Stimulated activated CD8-positive, alpha-beta memory T cell treated with anti-CD3 and anti-CD28 coated beads, Interleukin-15, amount 100 ng/mL, for 4 hours (primary cell): ENCODE measurements around the gene SLC24A4.
A peak's percentile ranks its signal among the peaks of the same experiment; 100 is the strongest.
"Not testable (repeated sequence)": the region's sequence is repeated elsewhere in the genome, so short reads cannot be mapped to it uniquely, and the experiment has no call there.

Experiments
- DNase-seq, 2 donors: peaks; one replicate each; pipeline ENCODE4 v3.0.0-alpha.2; 2020; ENCODE audit warnings: low read depth in 2 of 2

The SLC24A4 gene

DNA sequence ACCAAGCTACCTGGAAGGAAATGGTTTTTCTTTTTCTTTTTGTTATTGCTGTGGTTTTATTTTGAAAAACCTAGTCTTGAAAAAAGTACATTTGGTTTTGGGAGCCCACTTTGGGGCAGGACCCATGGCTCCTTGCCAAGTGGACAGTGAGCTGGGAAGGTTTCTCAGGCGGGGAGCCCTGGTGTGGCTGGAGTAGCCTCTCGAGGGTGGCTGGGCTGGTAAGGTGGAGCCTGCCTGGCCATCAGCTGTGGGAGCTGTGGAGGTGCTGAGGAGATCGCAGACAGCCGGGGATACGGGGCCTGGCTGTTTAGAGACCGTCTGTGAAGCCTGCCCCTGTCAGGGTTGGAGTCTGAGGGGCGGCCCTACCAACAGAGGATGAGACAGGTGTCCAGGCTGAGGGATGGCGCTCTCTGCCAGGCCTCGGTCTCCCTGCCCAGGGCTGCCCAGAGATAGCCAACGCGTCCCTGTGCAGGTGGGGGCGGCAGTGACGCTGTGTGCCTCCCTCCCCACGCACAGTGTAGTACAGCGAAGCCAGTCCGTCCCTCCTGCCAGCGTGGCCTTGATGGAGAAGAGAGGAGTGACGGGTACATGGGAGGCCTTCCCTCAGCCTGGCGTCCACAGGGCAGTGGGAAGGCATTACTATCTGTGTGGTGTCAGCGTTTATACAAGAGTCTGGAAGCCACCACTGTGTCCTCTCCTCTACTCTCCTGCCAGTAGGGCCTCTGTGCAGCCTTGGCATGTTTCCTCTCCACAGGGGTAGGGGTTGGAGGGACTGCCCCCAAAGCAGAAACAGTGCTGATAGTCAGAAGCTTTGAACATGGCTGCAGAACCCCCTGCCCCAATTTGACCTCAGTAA, 196.5 kb downstream of the SLC24A4 start:
- DNase-seq: no peak

- DNase-seq: no peak
These were observed 197.4 kb downstream of the SLC24A4 start for GRCh38 chr14:92520102-92521057.

DNA sequence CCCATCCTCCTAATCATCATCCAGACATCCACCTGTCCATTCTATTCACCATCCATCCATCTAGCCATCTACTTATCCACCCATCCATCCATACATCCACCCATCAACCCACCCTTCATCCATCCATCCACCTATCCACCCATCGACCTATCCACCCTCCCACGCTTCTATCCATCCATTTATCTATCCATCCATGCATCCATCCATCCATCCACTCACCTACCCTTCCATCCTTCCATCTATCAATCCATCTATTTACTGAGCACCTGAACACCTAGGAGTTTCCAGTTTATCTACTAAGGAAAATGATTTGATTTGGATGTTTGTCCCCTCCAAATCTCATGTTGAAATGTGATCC, 198.1 kb downstream of the SLC24A4 start:
- no peak for DNase-seq

DNA sequence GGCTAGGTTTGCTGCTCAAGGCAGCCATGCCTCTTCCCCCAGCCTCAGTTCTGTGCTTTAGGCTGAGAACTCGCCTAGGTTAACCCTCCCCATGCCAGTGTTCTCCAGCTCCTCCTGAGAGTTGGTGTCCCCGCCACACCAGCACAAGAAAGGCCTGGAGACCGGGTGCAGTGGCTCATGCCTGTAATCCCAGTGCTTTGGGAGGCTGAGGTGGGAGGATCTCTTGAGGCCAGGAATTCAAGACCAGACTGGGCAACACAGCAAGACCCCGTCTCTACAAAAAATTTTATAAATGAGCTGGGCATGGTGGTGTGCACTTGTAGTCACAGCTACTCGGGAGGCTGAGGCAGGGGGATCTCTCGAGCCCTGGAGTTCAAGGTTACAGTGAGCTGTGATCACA, 200.8 kb downstream of the SLC24A4 start:
- DNase-seq: no peak

- DNase-seq: no peak
These were observed 201.7 kb downstream of the SLC24A4 start for GRCh38 chr14:92524602-92525185.

DNA sequence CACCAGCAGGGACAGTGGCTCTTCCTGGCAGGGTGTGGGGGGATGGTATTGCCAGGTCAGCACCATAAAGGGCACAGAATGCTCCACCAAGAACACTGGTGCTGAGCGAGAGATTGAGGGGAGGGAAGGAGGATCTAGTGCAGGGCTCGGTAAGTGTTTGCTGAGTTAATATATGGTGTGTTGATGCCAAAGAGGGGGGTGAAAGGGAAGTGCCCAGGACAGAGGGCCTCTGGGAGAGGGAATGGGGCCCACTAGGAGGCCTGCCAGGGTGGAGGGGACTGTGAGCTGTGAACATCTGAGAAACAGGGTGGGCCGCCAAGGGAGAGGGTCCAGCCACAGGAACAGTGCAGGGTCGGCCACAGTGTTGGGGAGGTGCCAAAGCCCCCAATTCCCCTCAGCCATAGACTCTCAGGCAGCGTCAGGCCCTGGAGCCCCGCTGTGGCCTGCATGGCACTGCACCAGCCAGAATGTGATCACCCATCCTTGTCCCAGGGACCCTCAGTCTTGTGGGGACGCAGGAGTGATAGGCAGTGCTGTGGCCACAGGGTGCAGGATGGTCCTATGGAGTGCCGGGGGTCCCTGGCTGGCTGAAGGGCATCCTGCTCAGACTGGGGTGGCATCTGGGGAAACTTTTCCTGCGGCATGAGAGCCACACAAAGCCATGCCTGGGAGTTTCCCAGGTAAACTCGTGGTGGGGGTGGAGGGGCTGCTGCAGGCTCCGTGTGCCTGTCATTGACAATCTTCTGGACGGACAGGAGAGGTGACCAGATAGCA, 202.5 kb downstream of the SLC24A4 start:
- DNase-seq: no peak

DNA sequence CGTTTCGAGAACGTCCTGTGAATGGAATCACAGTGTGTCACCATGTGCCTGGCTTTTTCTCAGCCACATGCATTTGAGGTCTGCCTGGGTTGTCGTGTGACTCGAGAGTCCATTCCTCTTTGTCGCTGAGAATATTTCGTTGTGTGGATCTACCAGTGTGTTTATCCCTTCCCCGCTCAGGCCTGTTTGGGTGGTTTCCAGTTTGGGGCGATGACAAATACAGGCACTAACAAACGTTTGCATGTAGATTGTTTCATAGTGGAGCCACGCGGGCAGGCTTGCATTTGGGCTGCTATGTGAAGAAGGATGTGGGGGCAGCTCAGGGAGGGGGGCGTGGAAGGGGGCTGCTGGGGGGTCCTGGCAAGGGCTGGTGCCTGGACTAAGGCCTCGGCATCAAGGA, 204.8 kb downstream of the SLC24A4 start:
- no peak for DNase-seq

DNA sequence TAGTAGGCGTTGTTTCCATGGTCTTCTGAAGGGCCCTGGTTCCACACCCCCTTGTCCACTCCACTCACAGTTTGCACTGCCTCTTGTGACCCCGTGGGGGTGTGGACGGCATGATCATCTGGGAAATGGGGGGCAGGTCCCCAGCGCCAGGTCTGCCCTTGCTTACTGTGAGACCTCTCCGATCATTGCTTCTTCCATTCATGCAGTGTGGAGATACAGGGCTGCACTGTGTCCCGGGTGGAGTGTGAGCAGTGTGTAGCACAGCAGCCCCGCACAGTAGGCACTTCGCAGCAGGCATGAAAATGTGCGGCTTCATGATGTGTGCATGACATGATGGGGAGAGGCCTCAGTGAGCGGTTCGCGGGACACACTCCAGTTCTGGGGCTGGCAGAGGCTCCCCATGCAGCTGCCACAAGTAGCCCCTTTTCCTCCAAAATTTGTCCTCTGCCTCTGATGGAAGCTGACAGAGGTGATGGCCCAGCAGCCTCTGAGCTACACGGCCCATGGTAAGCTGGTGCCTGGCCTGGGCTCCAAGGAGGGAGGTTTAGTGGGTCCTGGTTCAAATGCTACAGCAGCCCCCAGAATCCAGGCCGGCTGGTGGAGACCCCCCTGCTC, 205.6 kb downstream of the SLC24A4 start:
- no peak for DNase-seq

DNA sequence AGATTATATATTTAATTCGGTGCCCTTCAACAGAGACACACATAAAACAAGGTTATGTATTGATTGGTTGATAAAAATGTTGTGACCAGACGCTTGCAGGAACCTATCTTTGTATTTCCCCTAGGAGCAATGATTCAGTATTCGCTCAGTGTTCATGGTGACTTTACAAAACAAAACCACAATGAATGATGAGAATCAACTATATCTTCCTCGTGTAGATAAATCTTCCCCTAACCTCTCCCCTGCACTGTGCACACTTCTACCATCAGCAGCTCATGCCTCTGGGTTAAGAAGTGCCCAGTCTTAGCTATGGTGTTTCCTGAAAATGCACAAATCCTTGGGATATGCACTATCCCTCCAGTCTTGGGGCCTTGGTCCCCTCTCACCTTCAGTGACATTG, 206.9 kb downstream of the SLC24A4 start:
- no peak for DNase-seq

- DNase-seq: peak; percentile 83 to 87
These were observed 208.3 kb downstream of the SLC24A4 start for GRCh38 chr14:92531106-92531873.

- DNase-seq: no peak
These were observed 209.7 kb downstream of the SLC24A4 start for GRCh38 chr14:92532490-92533163.

- DNase-seq: no peak
These were observed 212.1 kb downstream of the SLC24A4 start for GRCh38 chr14:92534932-92535643.

DNA sequence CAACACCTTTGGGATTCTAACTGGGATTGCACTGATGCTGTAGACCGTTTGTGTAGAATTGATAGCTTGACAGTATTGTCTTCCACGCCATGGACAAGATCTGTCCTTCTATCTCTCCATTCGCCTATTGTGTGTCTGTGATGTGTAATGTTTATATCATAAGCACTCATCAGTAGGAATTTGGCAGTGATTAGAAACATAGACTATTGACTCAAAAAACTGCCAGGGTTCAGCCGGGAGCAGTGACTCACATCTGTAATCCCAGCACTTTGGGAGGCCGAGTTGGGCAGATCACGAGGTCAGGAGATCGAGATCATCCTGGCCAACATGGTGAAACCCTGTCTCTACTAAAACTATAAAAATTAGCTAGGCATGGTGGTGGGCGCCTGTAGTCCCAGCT, 213.3 kb downstream of the SLC24A4 start:
- DNase-seq: not testable (repeated sequence)

DNA sequence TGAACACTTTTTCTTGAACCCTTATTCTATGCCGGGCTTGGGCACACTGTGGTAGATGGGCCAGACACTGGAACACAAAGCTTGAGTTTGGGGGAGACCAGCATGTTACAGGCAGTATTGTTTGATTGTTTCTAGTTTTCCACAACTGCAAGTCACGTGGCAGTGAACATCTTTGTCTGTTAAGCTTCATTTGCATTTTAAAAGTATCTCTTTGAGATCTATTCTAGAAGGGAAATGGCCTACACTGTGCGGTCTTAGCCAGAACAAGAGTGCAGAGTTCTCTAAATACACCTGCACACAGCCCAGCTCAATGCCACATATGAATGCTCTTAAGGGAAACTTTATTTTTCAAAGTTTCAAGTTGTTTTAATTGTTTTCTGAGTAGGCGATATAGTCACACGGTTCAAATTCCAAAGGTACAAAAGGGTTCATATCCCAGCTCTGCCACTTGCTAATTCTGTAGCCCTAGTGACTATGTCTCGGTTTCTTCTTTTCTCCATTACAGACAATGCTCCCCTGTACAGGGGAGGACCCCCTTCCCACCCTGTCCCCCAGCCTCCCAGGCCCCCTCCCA, 215.5 kb downstream of the SLC24A4 start:
- no peak for DNase-seq

- DNase-seq: no peak
These were observed 216.5 kb downstream of the SLC24A4 start for GRCh38 chr14:92539419-92539818.

DNA sequence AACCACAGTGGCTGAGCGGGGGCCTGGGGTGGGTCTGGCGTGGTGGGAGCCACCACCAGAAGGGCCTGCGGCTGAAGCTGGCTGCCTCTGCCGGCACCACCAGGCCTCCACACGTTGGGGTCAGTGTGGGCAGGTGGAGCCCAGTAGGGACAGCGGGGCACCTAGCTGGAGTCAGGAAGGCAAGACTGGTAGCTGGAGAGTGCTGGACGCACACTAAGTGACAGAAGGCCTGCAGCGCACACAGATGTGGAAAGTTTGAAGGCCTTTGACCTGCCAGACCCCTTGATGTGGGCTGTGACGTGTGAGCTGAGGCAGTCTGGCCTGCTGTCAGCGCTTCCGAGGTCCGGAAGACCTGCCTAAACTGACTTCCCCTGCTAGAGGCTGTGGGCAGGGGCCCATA, 216.9 kb downstream of the SLC24A4 start:
- DNase-seq: no peak

GRCh38 chr14:92540472-92541048, 217.6 kb downstream of the SLC24A4 start:
- DNase-seq: no peak

DNA sequence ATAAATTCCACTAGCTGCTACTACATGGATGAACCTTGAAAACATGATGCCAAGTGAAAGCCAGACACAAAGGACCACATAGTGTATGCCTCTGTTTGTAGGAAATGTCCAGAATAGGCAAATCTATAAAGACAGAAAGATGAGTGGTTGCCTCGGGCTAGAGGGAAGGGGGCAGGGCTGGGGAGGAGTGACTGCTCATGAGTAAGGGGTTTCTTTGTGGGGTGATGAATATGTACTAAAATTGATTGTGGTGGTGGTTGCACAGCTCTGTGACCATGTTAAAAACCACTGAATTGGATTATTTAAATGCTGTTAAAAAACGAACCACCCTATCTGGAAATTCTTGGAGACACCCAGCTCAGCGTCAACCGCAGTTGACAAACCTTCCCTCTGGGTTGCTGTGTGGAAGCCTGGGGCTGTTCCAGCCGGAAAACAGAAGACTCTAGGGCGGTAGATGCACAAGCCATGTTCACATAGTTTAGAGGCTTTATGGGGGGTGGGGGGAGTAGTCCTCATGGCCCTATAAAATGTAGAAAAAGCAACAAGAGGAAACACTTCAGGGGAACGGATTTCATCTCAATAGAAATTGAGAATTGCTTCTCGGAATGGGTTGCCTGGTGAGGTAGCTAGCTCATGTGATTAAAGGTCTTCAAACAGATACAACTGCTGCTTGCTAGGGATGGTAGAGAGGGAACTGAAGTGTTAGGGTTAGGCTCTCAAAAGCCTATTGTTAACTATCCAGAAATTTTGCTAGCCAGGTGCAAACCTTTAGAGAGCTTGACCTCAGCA, 220.0 kb downstream of the SLC24A4 start:
- no peak for DNase-seq
